Testis (tissue), 2 donors: ENCODE results near the gene PTPRA.

ENCODE experiments used
- POLR2A ChIP-seq: fragments of 450-650 bp; IDR thresholded peaks from one replicate; pipeline ENCODE4 v1.6.1; 2017; ENCODE audit warnings: antibody characterized with exemption, mild to moderate bottlenecking, moderate library complexity
- TF ChIP-seq, protein P1 (sequence below), 3 experiments: fragments of 450-650 bp in 2 of 3; fragments of 200-600 bp in 1 of 3; sonication (generic) in 1 of 3; IDR thresholded peaks; one replicate each; pipeline ENCODE4 v1.5.1; 2016 to 2019; ENCODE audit warnings: antibody characterized with exemption in 3 of 3, mild to moderate bottlenecking in 2 of 3, moderate library complexity in 1 of 3

DNA sequence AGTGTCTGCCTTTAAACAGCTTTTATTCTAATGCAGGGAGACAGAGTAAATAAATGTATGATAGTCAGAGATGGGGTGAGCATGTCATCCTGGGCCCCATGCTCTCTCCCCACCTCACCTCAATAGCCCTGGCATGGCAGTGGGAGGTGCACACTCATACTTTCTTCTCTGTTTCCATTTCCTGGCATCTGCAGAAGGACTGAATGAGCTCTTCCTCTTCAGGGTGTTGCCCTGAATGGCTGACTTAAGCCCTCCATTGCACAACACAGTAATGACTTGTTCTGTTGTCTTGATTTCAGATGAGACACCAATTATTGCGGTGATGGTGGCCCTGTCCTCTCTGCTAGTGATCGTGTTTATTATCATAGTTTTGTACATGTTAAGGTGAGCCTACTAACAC is 113.2 kb downstream of the PTPRA start:
- TF ChIP-seq, protein P1, sequence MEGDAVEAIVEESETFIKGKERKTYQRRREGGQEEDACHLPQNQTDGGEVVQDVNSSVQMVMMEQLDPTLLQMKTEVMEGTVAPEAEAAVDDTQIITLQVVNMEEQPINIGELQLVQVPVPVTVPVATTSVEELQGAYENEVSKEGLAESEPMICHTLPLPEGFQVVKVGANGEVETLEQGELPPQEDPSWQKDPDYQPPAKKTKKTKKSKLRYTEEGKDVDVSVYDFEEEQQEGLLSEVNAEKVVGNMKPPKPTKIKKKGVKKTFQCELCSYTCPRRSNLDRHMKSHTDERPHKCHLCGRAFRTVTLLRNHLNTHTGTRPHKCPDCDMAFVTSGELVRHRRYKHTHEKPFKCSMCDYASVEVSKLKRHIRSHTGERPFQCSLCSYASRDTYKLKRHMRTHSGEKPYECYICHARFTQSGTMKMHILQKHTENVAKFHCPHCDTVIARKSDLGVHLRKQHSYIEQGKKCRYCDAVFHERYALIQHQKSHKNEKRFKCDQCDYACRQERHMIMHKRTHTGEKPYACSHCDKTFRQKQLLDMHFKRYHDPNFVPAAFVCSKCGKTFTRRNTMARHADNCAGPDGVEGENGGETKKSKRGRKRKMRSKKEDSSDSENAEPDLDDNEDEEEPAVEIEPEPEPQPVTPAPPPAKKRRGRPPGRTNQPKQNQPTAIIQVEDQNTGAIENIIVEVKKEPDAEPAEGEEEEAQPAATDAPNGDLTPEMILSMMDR (IDR thresholded peaks at IDR 0.05) = no peak
- TF ChIP-seq POLR2A = no peak
